Upper lobe of right lung (tissue), 1 donor: ENCODE results near the gene NELFB. TPM values are rescaled to one million over a fixed set of nuclear protein-coding genes. Genes with fewer than 3 reads are reported as not detected.
A peak's percentile ranks its signal among the peaks of the same experiment; 100 is the strongest.

ENCODE experiments used
- ATAC-seq: fragments of 200-7000 bp; cut with Tn5 transposase; one replicate; pipeline ENCODE4 v1.9.1; 2020; ENCODE audit warnings: mild to moderate bottlenecking, moderate library complexity
- DNase-seq: peaks from one replicate; pipeline ENCODE4 v3.0.0-alpha.2; 2020
- H3K27ac ChIP-seq: fragments of 200-600 bp; one replicate; pipeline ENCODE4 v1.8.0; 2022
- H3K27me3 ChIP-seq: fragments of 200-600 bp; one replicate; pipeline ENCODE4 v1.8.0; 2022; ENCODE audit warnings: mild to moderate bottlenecking
- H3K36me3 ChIP-seq: fragments of 200-600 bp; one replicate; pipeline ENCODE4 v1.8.0; 2022
- H3K4me1 ChIP-seq: fragments of 200-600 bp; one replicate; pipeline ENCODE4 v1.8.0; 2022
- H3K4me3 ChIP-seq: fragments of 200-600 bp; one replicate; pipeline ENCODE4 v1.8.0; 2022; ENCODE audit warnings: mild to moderate bottlenecking
- H3K9me3 ChIP-seq: fragments of 200-600 bp; one replicate; pipeline ENCODE4 v1.8.0; 2022
- intact Hi-C: fragments of 100-400 bp; cut with DNase I; formaldehyde crosslinking; loops from one replicate; pipeline ENCODE4 v1.11.0; 2022
- total RNA-seq: library from RNA; stranded (reverse); fragmentation: NEBNext Ultra II Directional; extraction: Animal tissue kit (Norgen Biotek cat#: 25700); gene quantifications from one replicate; pipeline ENCODE4 v1.2.1, GENCODE V29; 2021
- TF ChIP-seq, protein P1 (sequence below): fragments of 200-600 bp; IDR thresholded peaks from one replicate; pipeline ENCODE4 v1.8.0; 2022; ENCODE audit warnings: antibody characterized with exemption
- donor health status: DM: no; HTN: yes; CAD: no; lungs with severe emphysema.

The NELFB gene
- total RNA-seq, 1 donor from 2014 or later: 47.2 TPM

DNA sequence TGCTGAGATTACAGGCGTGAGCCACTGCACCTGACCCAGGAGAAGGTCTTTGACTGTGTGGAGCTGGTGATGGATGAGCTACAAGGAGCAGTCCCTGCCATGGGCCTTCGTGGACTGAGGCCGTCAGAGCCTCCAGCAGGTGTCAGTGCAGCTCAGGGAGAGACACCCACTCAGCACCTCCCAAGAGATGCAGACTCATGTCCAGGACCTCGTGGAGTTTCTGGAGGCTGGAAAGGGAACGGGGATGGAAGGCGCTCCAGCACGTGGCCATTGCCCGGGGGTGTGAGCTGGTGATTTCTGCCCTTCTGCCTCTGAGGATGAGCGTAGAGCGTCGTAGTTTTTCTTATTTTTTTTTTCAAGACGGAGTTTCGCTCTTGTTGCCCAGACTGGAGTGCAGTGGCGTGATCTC, 31.9 kb downstream of the NELFB start:
- ATAC-seq (peak; percentile 95), DNase-seq (peak; percentile 68)
- intact Hi-C loops: loop anchor here (10.0 kb wide), 1 partner anchor 238 kb away; no protein-coding TSS in a partner anchor
- Histone ChIP-seq H3K9me3 (no peaks in the 10 kb centered on the region), H3K4me3 (no peak overlapping the region), H3K27ac (no peak overlapping the region), H3K27me3 (no peaks in the 10 kb centered on the region), H3K4me1 (no peaks in the 10 kb centered on the region), H3K36me3 (peaks cover 21% of the 10 kb centered on the region)
- TF ChIP-seq, protein P1, sequence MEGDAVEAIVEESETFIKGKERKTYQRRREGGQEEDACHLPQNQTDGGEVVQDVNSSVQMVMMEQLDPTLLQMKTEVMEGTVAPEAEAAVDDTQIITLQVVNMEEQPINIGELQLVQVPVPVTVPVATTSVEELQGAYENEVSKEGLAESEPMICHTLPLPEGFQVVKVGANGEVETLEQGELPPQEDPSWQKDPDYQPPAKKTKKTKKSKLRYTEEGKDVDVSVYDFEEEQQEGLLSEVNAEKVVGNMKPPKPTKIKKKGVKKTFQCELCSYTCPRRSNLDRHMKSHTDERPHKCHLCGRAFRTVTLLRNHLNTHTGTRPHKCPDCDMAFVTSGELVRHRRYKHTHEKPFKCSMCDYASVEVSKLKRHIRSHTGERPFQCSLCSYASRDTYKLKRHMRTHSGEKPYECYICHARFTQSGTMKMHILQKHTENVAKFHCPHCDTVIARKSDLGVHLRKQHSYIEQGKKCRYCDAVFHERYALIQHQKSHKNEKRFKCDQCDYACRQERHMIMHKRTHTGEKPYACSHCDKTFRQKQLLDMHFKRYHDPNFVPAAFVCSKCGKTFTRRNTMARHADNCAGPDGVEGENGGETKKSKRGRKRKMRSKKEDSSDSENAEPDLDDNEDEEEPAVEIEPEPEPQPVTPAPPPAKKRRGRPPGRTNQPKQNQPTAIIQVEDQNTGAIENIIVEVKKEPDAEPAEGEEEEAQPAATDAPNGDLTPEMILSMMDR: peak; percentile 50

DNA sequence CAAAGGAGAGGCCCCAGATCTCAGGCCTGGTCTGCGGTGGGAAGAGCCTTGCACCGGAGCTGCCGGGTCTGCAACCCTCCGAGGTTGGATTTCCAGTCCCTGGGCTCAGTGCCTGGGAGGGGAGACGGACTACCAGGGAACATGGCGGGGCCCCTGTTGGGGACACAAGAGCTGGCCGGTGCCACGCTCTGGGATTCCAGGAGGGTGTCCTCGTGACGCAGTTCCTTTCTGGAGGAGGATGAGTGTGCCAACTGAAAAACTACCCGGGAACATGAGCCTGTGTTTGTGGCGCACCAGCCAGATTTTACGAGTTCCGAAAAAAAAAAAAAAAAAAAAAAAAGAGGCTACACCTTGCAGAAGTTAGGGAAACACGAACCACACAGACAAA, 38.0 kb downstream of the NELFB start:
- no peaks in the 10 kb centered on the region for H3K9me3 ChIP-seq
- H3K27me3 ChIP-seq: peaks cover 16% of the 10 kb centered on the region
- H3K27ac ChIP-seq: no peak overlapping the region
- no peak for ATAC-seq
- intact Hi-C loops: loop anchor here (10.0 kb wide), 1 partner anchor 112 kb away; no protein-coding TSS in a partner anchor
- no peaks in the 10 kb centered on the region for H3K36me3 ChIP-seq
- peaks cover 12% of the 10 kb centered on the region for H3K4me1 ChIP-seq
- peak; percentile 55 for DNase-seq
- TF ChIP-seq, protein P1: no peak
- H3K4me3 ChIP-seq: no peak overlapping the region

DNA sequence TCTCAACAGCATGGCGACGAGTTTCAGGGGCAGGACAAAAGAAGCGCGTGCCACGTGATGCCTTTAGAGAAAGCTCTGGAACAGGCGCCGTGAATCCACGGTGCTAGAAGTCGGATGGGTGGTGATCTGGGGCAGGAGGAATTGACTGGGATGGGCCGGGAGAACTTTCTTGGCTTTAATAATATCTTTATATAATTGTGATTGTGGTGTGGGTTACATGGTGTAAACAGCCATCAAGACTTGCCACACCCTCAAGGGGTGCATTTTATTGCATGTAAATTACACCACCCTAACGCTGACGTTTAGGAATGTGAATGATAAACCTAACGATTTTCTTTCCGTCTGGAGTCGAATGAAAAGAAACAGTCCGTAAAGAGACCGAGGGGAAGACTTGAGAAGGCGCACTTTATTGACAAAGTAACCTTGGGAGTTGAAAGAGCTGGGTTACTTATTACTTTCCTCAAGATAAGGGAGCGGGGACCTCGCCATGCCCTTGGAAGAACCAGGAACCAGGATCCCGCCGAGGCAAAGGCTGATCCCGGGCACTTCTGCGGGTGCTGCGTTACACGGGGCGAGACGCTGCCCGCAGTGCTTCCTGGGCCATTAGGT, 38.5 kb downstream of the NELFB start:
- Histone ChIP-seq H3K9me3 (no peaks in the 10 kb centered on the region), H3K27ac (peak overlapping the region; percentile 80), H3K4me1 (peaks cover 15% of the 10 kb centered on the region), H3K4me3 (peak overlapping the region; percentile 26), H3K27me3 (peaks cover 16% of the 10 kb centered on the region), H3K36me3 (no peaks in the 10 kb centered on the region)
- peak; percentile 54 for DNase-seq
- TF ChIP-seq, protein P1: no peak
- intact Hi-C loops: loop anchor here (10.0 kb wide), 1 partner anchor 111 kb away; no protein-coding TSS in a partner anchor
- ATAC-seq: peak; percentile 36

DNA sequence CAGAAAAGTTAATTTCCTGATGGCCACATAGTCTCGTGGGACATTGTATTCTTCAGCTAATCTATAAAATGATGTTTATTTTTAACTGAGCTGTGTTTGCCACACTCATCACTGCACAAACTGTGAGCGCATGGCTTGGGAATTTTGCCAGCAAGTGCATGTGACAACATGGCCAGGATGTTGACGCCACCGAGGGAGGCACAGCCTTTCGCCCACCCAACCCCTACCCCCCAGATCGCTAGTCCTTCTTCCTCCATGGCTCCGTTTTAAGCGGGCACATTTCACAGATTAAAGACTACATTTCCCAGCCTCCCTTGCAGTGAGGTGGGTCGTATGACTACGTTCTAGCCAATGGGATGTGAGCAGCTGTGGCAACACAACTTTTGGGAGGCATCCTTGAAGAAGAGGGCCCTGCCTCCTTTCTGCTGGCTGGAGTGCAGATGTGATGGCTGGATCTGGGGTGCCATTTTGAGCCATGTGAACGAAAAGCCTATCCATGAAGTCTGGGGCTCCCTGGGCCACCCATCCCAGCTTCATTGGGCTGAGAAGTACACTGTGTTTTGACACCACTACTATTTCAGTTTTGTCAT, 39.1 kb downstream of the NELFB start:
- Histone ChIP-seq H3K4me3 (peak overlapping the region; percentile 26), H3K4me1 (peaks cover 15% of the 10 kb centered on the region), H3K9me3 (no peaks in the 10 kb centered on the region), H3K27ac (peak overlapping the region; percentile 80), H3K36me3 (no peaks in the 10 kb centered on the region), H3K27me3 (peaks cover 17% of the 10 kb centered on the region)
- intact Hi-C loops: loop anchor here (10.0 kb wide), 1 partner anchor 111 kb away; no protein-coding TSS in a partner anchor
- ATAC-seq (peak; percentile 74), DNase-seq (peak; percentile 71)
- TF ChIP-seq, protein P1: no peak

DNA sequence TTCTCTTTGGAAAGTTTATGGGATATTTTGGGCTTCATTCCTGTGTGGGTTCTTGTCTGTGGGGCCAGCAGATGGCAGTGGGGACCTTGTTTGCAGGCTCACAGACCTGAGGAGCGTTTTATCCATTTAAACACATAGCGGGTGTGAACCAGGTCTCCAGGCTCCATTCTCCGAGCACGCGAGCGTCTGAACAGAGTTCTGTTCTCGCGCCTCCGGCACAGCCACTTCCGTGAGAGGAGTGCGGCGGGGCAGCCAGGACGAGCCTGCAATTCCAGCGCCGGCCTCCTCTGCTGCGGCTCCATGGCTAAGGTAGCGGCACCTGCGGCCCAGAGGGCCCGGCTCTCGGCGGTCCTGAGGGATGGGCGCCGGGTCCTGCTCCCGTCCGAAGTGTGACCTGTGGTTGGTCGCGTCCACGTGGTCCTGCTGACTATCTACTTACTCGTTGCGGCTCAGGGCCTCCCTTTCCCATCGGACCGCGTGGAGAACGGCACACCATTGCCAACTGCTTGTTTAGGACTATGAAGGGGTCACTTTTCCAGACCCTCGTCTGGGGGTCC, 39.6 kb downstream of the NELFB start:
- H3K27me3 ChIP-seq: peaks cover 22% of the 10 kb centered on the region
- no peaks in the 10 kb centered on the region for H3K36me3 ChIP-seq
- intact Hi-C loops: loop anchor here (10.0 kb wide), 1 partner anchor 110 kb away; no protein-coding TSS in a partner anchor
- H3K9me3 ChIP-seq: no peaks in the 10 kb centered on the region
- peak; percentile 68 for DNase-seq
- peak; percentile 1 for ATAC-seq
- peak overlapping the region; percentile 45 for H3K4me3 ChIP-seq
- TF ChIP-seq, protein P1: peak; percentile 18
- H3K27ac ChIP-seq: no peak overlapping the region
- H3K4me1 ChIP-seq: peaks cover 15% of the 10 kb centered on the region
